Omental fat pad (tissue), 4 donors: ENCODE data around the gene RABAC1. TPM values are rescaled to one million over a fixed set of nuclear protein-coding genes. Genes with fewer than 3 reads are reported as not detected.
"Not testable (repeated sequence)": the region's sequence is repeated elsewhere in the genome, so short reads cannot be mapped to it uniquely, and the experiment has no call there.

Experiments used
- ATAC-seq: fragments of 150-250 bp; one replicate; pipeline ENCODE4 v1.9.1; 2016; ENCODE audit warnings: mild to moderate bottlenecking, moderate library complexity; ENCODE audit not compliant: low FRiP score
- DNase-seq: peaks from one replicate; pipeline ENCODE4 v3.0.0-alpha.2; 2019; ENCODE audit warnings: low spot score
- CTCF ChIP-seq, 3 donors: fragments of 450-650 bp; IDR thresholded peaks; one replicate each; pipeline ENCODE4 v1.5.1; 2016 to 2017; ENCODE audit warnings: antibody characterized with exemption in 3 of 3, mild to moderate bottlenecking in 3 of 3, moderate library complexity in 2 of 3
- total RNA-seq, 4 donors: library from RNA; depleted of rRNA; stranded (reverse); fragments of >200 nt; gene quantifications; one replicate each; pipeline ENCODE4 v1.1.0, GENCODE V29; 2016

Gene RABAC1
- total RNA-seq, 4 donors from 2014 or later = 132 to 192 (median 167) TPM

- no peak for ATAC-seq
- no peak for DNase-seq
- TF ChIP-seq CTCF (IDR thresholded peaks at IDR 0.05) = no peak
These were observed 41.4 kb downstream of the RABAC1 start for GRCh38 chr19:41917676-41918075.

- no peak for TF ChIP-seq CTCF (IDR thresholded peaks at IDR 0.05)
- ATAC-seq (no peak), DNase-seq (no peak)
These were observed 43.2 kb downstream of the RABAC1 start for GRCh38 chr19:41915776-41916414.

DNA sequence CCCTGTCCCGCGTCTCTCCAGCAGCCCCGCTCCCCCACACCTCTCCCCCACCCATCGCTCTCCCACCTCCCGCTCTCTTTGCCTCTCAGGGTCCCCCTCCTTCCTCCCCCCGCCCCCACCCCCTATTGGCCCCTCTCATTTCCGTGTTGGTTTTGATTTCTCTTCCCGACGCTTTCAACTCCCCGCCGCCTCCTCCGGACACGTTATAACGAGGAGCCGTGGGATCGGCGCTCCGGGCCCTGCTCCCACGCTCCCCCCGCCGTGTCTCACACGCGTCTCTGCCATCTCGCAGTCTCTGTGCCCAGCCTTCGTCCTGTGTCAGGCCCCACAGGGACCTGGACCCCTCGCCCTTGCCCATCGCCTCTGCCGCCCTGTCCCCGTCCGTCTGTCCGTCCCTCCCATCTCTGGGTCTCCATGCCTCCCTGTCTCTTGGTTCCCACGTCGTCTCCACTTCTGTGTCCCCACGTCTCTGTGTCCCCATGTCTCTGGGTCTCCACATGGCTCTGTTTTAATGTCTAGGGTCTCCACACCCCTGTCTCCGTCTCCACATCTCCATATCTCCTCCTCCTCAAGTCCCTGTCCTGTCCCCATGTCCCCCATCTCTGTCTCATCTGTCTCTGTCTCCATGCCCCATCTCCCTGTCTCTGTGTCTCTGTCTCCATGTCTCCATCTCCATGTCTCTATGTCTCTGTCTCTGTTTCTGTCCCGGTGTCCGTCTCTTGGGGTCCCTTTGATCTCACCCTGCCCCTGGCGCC lies 43.9 kb downstream of the RABAC1 start:
- DNase-seq (no peak), ATAC-seq (no peak)
- TF ChIP-seq CTCF (IDR thresholded peaks at IDR 0.05) = no peak

DNA sequence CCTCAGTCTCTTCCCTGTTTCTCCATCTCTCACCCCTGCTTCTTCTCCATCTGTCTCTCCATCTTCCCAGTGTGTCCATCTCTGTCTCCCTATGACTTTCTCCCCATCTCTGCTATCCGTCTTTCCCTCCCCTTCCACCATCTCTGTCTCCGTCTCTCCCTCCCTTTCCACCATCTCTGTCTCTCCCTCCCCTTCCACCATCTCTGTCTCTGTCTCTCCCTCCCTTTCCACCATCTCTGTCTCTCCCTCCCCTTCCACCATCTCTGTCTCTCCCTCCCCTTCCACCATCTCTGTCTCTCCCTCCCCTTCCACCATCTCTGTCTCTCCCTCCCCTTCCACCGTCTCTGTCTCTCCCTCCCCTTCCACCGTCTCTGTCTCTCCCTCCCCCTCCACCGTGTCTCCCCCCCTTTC lies 44.7 kb downstream of the RABAC1 start:
- not testable (repeated sequence) for DNase-seq, ATAC-seq

DNA sequence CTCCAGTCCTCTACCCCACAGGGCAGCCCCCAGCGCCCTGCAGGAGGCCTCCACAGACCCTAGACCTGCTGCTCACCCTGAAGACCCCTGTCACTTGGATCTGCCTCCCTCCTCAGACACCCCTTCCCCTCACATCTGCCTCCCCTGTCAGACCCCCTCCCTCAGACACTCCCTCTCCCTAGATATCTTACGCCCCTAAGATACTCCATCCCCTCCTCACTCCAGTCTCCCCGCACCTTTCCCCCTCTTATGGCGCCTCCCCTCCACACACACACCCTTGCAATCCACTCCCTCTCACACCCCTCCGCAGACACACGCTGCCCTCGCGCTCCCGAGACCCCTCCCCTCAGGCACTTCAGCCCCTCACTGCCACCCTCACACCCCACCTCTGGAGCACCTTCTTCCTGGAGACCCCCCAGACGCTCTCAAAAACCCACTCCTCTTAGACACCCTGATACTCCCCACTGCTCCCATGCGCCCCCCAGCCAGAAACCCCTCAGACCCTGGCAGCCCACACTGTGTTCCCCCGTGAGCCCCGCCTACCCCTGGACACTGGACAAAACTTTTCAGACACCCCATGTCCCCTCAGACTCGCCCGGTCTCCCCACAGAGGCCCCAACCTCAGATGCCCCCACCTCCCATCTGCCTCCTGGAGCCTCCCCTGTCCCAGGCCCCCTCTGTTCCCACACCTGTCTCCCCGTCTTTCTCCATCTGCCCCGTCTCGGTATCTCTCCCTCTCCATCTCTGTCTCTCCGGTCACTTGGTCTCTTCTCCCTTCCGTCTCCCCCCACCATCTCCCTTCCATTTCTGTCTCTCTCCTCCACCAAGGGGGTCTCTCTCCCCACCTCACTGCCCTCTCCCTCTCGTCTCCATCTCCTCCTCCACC lies 45.3 kb downstream of the RABAC1 start:
- ATAC-seq (no peak), DNase-seq (no peak)
- no peak for TF ChIP-seq CTCF (IDR thresholded peaks at IDR 0.05)

- no peak for TF ChIP-seq CTCF (IDR thresholded peaks at IDR 0.05)
- ATAC-seq (no peak), DNase-seq (no peak)
These were observed 46.1 kb downstream of the RABAC1 start for GRCh38 chr19:41912899-41913537.
